NCI-H526 treated with DMSO at 0.1 percent for 48 hours (cell line): Measurements from ENCODE around the gene NR5A1.

Source experiments
- DNase-seq: peaks from one replicate; lab custom pipeline; 2025; lab: John Stamatoyannopoulos, UW

The NR5A1 gene

GRCh38 chr9:124439686-124440243, 67.4 kb downstream of the NR5A1 start:
- no peak for DNase-seq

GRCh38 chr9:124439086-124439485, 68.1 kb downstream of the NR5A1 start:
- no peak for DNase-seq

DNA sequence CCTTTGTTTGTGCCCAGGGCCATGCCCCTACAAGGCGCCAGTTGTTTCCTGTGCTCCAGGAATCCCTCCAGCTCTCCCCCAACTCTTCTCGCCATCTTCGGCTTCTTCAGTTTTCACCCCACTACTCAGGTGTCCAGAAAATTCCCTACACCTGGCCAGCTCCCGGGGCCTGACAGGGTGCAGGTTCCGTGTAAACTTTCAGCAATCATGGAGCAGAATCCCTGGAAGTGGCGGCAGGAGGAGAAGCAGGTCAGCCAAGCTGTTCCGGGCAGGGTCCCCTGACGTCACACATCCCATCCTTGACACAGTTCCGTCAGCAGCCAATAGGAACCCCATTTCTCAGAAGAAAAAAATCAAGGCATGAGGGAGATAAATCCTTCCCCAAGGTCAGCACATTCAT, 69.1 kb downstream of the NR5A1 start:
- DNase-seq: no peak

DNA sequence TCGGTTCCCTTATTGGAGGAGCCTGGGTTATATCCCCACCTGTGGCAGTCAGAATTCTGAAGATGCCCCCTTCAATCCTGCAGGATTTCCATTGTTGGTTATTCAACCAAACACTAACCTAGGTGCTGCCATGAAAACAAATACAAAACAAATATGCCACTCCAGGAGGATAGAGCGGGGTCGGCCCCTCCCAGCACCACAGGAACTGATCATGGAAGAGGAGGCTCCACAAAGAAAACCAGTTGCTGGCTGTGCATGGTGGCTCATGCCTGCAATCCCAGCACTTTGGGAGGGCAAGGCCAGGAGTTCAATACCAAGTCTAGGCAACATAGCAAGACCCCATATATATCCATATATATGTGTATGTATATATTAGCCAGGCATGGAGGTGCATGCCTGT, 70.1 kb downstream of the NR5A1 start:
- no peak for DNase-seq

DNA sequence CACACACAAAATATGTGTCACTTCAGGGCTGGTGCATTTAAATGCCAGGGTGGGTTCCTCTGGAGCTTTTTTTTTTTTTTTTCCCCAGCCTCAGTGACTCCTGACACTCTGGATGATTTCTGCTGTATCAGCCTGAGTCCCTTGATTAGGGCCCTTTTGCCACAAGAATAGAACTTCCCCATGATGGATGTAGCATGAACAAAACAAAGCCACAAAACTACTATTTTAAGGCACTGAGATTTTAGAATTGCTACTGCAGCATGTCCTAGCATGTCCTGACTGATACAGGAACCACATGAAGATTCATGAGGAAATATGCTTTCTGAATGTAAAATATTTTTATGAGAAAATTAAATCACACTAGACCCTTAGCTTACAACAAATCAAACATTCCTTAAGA, 70.9 kb downstream of the NR5A1 start:
- DNase-seq: no peak
